Measurements from ENCODE around the gene SRP9.
A peak's percentile ranks its signal among the peaks of the same experiment; 100 is the strongest.
"Not testable (repeated sequence)": the region's sequence is repeated elsewhere in the genome, so short reads cannot be mapped to it uniquely, and the experiment has no call there.

The SRP9 gene

GRCh38 chr1:225754940-225755641, 22.5 kb upstream of the SRP9 start:
- no peak for DNase-seq

- no peak for DNase-seq
Observed at GRCh38 chr1:225755671-225756319, 21.8 kb upstream of the SRP9 start.

- no peak for DNase-seq
Observed at GRCh38 chr1:225757927-225758656, 19.5 kb upstream of the SRP9 start.

GRCh38 chr1:225759972-225760371, 17.7 kb upstream of the SRP9 start:
- not testable (repeated sequence) for DNase-seq

- DNase-seq: no peak
Observed at GRCh38 chr1:225760531-225760930, 17.1 kb upstream of the SRP9 start.

GRCh38 chr1:225761395-225761794, 16.2 kb upstream of the SRP9 start:
- not testable (repeated sequence) for DNase-seq

- no peak for DNase-seq
Observed at GRCh38 chr1:225762002-225762441, 15.6 kb upstream of the SRP9 start.

- DNase-seq: no peak
Observed at GRCh38 chr1:225762444-225762843, 15.2 kb upstream of the SRP9 start.

- DNase-seq: no peak
Observed at GRCh38 chr1:225763716-225764548, 13.7 kb upstream of the SRP9 start.

GRCh38 chr1:225765982-225766674, 11.5 kb upstream of the SRP9 start:
- DNase-seq: no peak

GRCh38 chr1:225766967-225767633, 10.5 kb upstream of the SRP9 start:
- peak in 12 of 58 donors; percentile 12 to 63 (median 30) for DNase-seq

GRCh38 chr1:225767634-225768540, 9.7 kb upstream of the SRP9 start:
- DNase-seq: peak in 8 of 58 donors; percentile 11 to 52 (median 28)

GRCh38 chr1:225768662-225769426, 8.8 kb upstream of the SRP9 start:
- no peak for DNase-seq

- no peak for DNase-seq
Observed at GRCh38 chr1:225769687-225770086, 7.9 kb upstream of the SRP9 start.

- peak in 10 of 58 donors; percentile 7 to 50 (median 30) for DNase-seq
Observed at GRCh38 chr1:225770561-225771248, 6.9 kb upstream of the SRP9 start.

GRCh38 chr1:225771661-225772322, 5.8 kb upstream of the SRP9 start:
- DNase-seq: no peak

- peak in 54 of 58 donors; percentile 18 to 87 (median 66) for DNase-seq
Observed at GRCh38 chr1:225772323-225772768, 5.3 kb upstream of the SRP9 start.

All from anterior cingulate cortex (tissue), 58 donors.